ENCODE results near the gene FARP1. TPM values are rescaled to one million over a fixed set of nuclear protein-coding genes. Genes with fewer than 3 reads are reported as not detected.

The FARP1 gene
- total RNA-seq, 4 donors from 2014 or later: 21.2 to 56.5 (median 35.1) TPM

GRCh38 chr13:98173431-98174152, 30.7 kb downstream of the FARP1 start:
- DNase-seq (ENCODE audit: extremely low spot score): no peak
- 26% methylated on average over 9 of the region's 9 CpGs for WGBS
- Histone ChIP-seq H3K4me1 (peaks cover 36 to 43% (median 41%) of the 10 kb centered on the region in 4 donors), H3K27ac (replicated peaks in 1 of 4) (peak overlapping the region; percentile 34 to 72 (median 63)), H3K4me3 (no peak overlapping the region), H3K9me3 (no peaks in the 10 kb centered on the region), H3K36me3 (peaks cover 0 to 9% (median 0%) of the 10 kb centered on the region in 4 donors), H3K27me3 (no peaks in the 10 kb centered on the region)
- TF ChIP-seq EP300 (IDR thresholded peaks at IDR 0.05) (no peak), POLR2A (IDR thresholded peaks at IDR 0.05; ENCODE audit: low read depth) (no peak), POLR2AphosphoS5 (IDR thresholded peaks at IDR 0.05) (no peak)
- TF ChIP-seq, protein P1, sequence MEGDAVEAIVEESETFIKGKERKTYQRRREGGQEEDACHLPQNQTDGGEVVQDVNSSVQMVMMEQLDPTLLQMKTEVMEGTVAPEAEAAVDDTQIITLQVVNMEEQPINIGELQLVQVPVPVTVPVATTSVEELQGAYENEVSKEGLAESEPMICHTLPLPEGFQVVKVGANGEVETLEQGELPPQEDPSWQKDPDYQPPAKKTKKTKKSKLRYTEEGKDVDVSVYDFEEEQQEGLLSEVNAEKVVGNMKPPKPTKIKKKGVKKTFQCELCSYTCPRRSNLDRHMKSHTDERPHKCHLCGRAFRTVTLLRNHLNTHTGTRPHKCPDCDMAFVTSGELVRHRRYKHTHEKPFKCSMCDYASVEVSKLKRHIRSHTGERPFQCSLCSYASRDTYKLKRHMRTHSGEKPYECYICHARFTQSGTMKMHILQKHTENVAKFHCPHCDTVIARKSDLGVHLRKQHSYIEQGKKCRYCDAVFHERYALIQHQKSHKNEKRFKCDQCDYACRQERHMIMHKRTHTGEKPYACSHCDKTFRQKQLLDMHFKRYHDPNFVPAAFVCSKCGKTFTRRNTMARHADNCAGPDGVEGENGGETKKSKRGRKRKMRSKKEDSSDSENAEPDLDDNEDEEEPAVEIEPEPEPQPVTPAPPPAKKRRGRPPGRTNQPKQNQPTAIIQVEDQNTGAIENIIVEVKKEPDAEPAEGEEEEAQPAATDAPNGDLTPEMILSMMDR (IDR thresholded peaks at IDR 0.05): no peak
- intact Hi-C loops (cut with DNase I): loop anchor here (5.0 kb wide), 1 partner anchor 94 kb away; no protein-coding TSS in a partner anchor

DNA sequence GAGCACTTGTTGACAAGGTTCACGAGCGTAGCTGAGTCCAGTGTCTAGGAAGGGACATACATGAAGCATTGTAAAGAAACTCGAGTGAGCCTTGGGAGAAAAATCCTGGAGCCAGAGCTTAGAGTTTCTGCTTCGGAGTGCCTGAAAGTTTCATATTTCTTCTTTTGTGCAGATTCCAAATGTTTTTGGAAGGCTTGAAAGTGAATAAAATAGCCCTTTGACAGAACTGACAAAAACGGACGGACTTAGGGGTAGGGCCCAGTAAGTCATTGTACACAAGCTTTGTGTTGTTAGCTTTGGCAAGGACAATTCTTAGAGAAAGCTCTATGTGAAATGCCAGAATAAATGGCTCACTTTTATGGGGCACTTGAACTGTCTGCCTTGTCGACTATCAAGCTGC, 31.4 kb downstream of the FARP1 start:
- Histone ChIP-seq H3K27me3 (no peaks in the 10 kb centered on the region), H3K4me3 (no peak overlapping the region), H3K27ac (replicated peaks in 1 of 4) (peak overlapping the region; percentile 34 to 72 (median 63)), H3K36me3 (peaks cover 0 to 9% (median 0%) of the 10 kb centered on the region in 4 donors), H3K9me3 (no peaks in the 10 kb centered on the region), H3K4me1 (peaks cover 36 to 43% (median 41%) of the 10 kb centered on the region in 4 donors)
- TF ChIP-seq POLR2AphosphoS5 (IDR thresholded peaks at IDR 0.05) (no peak), POLR2A (IDR thresholded peaks at IDR 0.05; ENCODE audit: low read depth) (no peak), EP300 (IDR thresholded peaks at IDR 0.05) (no peak)
- TF ChIP-seq, protein P1 (IDR thresholded peaks at IDR 0.05): no peak
- 36% methylated on average over 7 of the region's 7 CpGs for WGBS
- intact Hi-C loops (cut with DNase I): loop anchor here (5.0 kb wide), 1 partner anchor 93 kb away; no protein-coding TSS in a partner anchor
- no peak for DNase-seq (ENCODE audit: extremely low spot score)

DNA sequence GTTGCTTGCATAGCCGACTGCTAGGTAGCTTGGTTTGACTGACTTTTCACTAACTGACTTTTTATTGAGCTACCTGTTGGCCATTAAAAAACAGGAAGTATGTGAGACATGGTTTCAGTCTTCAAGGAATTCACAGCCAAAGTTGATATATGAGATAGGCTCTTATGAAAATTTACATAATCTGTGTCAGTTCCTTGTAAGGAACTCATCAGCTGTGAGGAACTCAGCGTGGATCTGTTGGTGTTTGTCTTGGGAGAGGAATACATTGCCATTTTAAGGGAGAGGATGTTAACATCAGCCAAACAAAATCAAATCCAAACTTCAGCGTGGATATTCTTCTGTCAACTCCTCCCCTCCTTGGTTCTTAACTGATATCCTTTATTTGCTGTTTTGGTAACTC, 32.1 kb downstream of the FARP1 start:
- intact Hi-C loops (cut with DNase I): no loop called here
- H3K36me3 ChIP-seq: peaks cover 0 to 9% (median 0%) of the 10 kb centered on the region in 4 donors
- peaks cover 36 to 43% (median 41%) of the 10 kb centered on the region in 4 donors for H3K4me1 ChIP-seq
- no peaks in the 10 kb centered on the region for H3K27me3 ChIP-seq
- peak overlapping the region in 1 of 4 donors; percentile 62 for H3K27ac ChIP-seq (replicated peaks in 1 of 4)
- no peak for DNase-seq (ENCODE audit: extremely low spot score)
- TF ChIP-seq EP300 (IDR thresholded peaks at IDR 0.05) (no peak), POLR2A (IDR thresholded peaks at IDR 0.05; ENCODE audit: low read depth) (no peak), POLR2AphosphoS5 (IDR thresholded peaks at IDR 0.05) (no peak)
- TF ChIP-seq, protein P1 (IDR thresholded peaks at IDR 0.05): no peak
- H3K4me3 ChIP-seq: no peak overlapping the region
- 69% methylated on average over 3 of the region's 3 CpGs for WGBS
- no peaks in the 10 kb centered on the region for H3K9me3 ChIP-seq

DNA sequence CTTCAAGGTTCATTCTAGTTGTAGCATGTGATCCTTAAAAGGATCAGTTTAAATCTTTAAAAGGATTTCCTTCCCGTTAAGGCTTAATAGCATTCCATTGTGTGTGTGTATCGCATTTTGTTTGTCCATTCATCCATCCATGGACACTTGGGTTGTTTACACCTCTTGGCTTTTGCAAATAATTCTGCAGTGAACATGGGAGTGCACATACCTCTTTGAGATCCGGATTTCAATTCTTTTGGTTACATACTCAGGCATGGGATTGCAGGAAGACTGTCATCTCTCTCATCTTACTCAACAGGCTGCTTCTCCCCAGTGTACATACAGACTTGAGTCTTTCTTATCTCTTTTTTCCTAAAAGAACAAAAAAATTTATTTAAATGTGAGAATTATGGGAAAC, 32.9 kb downstream of the FARP1 start:
- WGBS: 72% methylated on average over 3 of the region's 3 CpGs
- H3K27me3 ChIP-seq: no peaks in the 10 kb centered on the region

GRCh38 chr13:98176777-98177608, 34.1 kb downstream of the FARP1 start, which contains the start of gene RNF113B:
Gene RNF113B (minus strand): TSS chr13:98177269. CDS start chr13:98177236, 33 bp downstream.
- peaks cover 30 to 33% (median 32%) of the 10 kb centered on the region in 4 donors for H3K4me1 ChIP-seq
- TF ChIP-seq POLR2A (IDR thresholded peaks at IDR 0.05; ENCODE audit: low read depth) (no peak), POLR2AphosphoS5 (IDR thresholded peaks at IDR 0.05) (no peak), EP300 (IDR thresholded peaks at IDR 0.05) (no peak)
- TF ChIP-seq, protein P1 (IDR thresholded peaks at IDR 0.05): no peak
- H3K27me3 ChIP-seq: no peaks in the 10 kb centered on the region
- H3K27ac ChIP-seq (replicated peaks in 1 of 4): no peak within 1 kb of the TSS
- intact Hi-C loops (cut with DNase I): no loop called here
- H3K9me3 ChIP-seq: no peaks in the 10 kb centered on the region
- H3K4me3 ChIP-seq: no peak within 1 kb of the TSS
- H3K36me3 ChIP-seq: peaks cover 0 to 9% (median 0%) of the 10 kb centered on the region in 4 donors
- 95% methylated on average over 44 of the region's 58 CpGs for WGBS
- no peak for DNase-seq (ENCODE audit: extremely low spot score)

More for the DNA sequence above, 32.9 kb downstream of the FARP1 start:
- intact Hi-C loops (cut with DNase I): no loop called here
- H3K36me3 ChIP-seq: peaks cover 0 to 9% (median 0%) of the 10 kb centered on the region in 4 donors
- H3K4me3 ChIP-seq: no peak overlapping the region
- DNase-seq (ENCODE audit: extremely low spot score): no peak
- no peak for TF ChIP-seq EP300 (IDR thresholded peaks at IDR 0.05)
- no peak for TF ChIP-seq POLR2AphosphoS5 (IDR thresholded peaks at IDR 0.05)
- peaks cover 36 to 43% (median 41%) of the 10 kb centered on the region in 4 donors for H3K4me1 ChIP-seq
- no peak overlapping the region for H3K27ac ChIP-seq (replicated peaks in 1 of 4)
- H3K9me3 ChIP-seq: no peaks in the 10 kb centered on the region

Data from esophagus muscularis mucosa (tissue), 4 donors.